GM19193 (cell line): ENCODE measurements around the gene VEGFA.

ENCODE experiments used
- POLR2A ChIP-seq: IDR thresholded peaks from 4 replicates; pipeline ENCODE4 v1.6.1; 2011; ENCODE audit not compliant: insufficient read depth, insufficient read length; ENCODE audit errors: extremely low read depth

The VEGFA gene

DNA sequence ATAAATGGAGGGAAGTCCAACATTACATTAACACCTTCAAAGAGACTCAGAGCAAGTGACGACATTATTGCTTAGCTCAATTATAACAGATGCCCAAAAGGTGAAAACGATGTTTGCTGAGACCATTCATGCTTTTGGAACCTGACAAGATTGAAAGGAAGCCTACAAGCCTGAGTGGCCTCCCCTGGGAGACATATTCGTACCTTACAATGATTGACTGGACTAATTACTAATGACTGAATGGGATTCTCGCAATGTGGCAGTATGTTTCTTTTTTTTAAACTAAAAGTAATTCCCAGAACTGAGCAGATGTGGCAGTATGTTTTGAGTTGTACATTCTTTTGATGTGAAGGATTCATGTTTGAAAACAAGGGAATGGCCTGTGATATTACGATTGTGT lies 49.9 kb downstream of the VEGFA start:
- no peak for TF ChIP-seq POLR2A

- TF ChIP-seq POLR2A, result no peak
Observed at GRCh38 chr6:43820486-43820885, 50.5 kb downstream of the VEGFA start.

DNA sequence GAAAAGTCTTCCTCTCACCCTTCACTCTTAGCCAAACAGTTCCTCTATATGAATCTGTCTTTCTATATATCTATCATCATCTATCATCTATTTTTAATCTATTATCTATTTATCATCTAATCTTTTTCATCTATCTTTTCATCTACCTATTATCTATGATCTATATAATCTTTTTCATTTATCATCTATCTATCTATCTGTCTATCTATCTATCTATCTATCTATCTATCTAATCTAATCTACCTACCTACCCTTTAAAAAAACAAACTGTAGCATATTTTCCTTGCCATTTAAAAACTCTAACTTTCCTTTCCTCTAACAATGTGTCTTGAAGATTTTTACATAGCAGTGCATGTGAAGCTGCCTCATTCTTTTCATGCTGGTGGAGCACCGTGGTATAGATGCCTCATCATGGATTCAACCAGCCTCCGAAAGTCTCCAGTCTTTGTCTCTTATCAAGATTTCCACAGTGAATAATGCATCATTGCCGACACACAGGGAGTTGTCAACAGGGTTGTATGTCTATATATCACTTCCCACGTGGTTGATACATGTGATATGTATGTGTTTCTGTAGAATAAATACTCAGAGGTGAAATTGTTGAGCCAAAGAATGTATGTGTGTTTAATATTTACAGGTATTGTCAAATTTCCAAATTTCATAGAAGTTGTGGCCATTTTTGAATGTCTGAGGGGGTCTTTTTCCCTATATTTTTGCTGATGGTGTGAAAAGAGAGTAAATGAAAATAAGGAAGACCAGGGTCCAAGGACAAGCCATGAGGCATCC lies 51.3 kb downstream of the VEGFA start:
- TF ChIP-seq POLR2A, result no peak

- no peak for TF ChIP-seq POLR2A
Observed at GRCh38 chr6:43823390-43823789, 53.4 kb downstream of the VEGFA start.

- no peak for TF ChIP-seq POLR2A
Observed at GRCh38 chr6:43823879-43824702, 54.1 kb downstream of the VEGFA start.

- TF ChIP-seq POLR2A, result no peak
Observed at GRCh38 chr6:43824703-43825064, 54.7 kb downstream of the VEGFA start.

- TF ChIP-seq POLR2A, result no peak
Observed at GRCh38 chr6:43825187-43826115, 55.4 kb downstream of the VEGFA start.

DNA sequence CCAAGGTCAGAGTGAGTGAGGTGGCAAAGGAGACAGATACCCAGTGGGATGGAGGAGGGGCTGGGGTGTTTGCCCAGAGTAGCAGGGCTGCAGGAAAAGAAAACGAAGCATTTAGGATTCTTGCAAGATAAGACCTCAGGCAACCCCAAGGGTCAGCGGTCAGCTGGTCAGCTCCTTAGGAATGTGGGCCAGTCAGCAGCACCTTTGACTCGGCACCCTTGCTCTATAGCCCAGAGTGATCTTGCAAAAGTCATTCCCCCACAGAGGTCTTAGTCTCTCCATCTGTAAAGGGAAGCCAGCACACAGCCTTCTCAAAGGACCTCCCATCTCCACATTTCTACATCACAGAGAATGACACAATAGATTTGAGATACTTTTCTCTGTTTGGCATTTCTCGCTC lies 56.7 kb downstream of the VEGFA start:
- TF ChIP-seq POLR2A, result no peak

GRCh38 chr6:43827898-43828297 lies 57.9 kb downstream of the VEGFA start:
- no peak for TF ChIP-seq POLR2A

DNA sequence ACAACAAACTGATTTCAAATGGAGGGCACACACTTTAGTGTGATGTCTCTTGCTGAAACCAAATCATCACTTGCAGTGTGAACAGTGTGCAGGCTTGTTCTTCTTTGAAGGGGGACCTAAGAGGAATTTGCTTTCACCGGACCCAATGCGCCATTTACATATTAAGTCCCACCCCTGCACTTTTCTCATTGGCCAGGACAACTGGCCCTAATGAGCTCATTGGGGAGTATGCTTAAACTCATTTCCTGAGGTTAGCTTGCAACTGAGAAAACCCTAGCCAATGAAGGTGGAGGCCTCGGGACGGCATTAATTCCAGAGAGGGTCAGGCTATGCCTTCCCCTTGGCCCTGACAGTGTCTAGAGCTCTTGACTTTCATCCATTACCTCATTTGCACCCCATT lies 58.7 kb downstream of the VEGFA start:
- TF ChIP-seq POLR2A, result no peak

GRCh38 chr6:43829470-43829869 lies 59.5 kb downstream of the VEGFA start:
- TF ChIP-seq POLR2A, result no peak

DNA sequence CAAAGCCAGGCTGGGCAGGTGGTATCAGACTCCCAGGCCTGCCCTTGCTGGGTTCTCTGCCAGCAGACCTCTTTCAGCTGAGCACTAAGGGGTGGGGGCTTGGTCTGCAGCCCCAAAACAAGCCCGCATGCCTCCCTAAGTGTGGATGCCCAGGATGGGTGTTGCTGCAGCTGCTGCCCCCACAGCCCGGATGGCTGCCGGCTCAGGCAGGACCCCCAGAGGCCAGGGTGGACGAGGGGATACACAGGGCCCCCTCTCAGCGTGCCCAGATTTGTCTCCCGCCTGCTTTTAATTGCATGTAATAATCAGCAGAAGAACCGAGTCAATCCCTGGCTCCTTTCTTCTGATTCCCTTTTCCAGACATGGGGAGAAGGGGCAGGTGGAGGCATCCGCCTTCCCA lies 60.8 kb downstream of the VEGFA start:
- TF ChIP-seq POLR2A, result no peak

DNA sequence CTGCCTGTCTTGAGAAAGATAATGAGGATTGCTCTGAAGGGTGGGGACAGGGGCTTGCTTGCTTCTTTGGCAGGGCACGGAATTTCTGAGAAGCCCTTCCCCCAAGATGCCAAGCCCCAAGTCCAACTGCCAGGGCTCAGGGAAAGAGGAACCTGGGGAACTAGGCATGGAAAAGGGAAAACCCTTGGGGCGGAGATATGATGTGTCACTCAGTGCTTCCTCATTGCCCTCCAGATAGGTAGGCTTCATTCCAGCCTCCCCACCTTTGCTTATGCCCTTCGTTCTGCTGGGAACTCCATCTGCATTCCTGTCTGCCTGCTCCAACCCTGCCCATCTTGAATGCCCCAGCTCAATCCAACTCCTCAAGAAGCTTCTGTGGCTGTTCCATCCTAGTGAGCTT lies 61.2 kb downstream of the VEGFA start:
- TF ChIP-seq POLR2A, result no peak

- TF ChIP-seq POLR2A, result no peak
Observed at GRCh38 chr6:43833223-43833995, 63.4 kb downstream of the VEGFA start.
